Smooth muscle cell (in vitro differentiated cells): Measurements from ENCODE around the gene KIAA0825. TPM values are rescaled to one million over a fixed set of nuclear protein-coding genes. Genes with fewer than 3 reads are reported as not detected.

Experiments
- DNase-seq: peaks from one replicate; lab custom pipeline; 2025; ENCODE audit not compliant: unreplicated experiment; lab: John Stamatoyannopoulos, UW
- H2AFZ ChIP-seq: fragments of 200-600 bp; sonication (generic); 2 replicates; pipeline ENCODE4 v1.6.0; 2016; ENCODE audit warnings: antibody characterized with exemption, low read depth, mild to moderate bottlenecking
- H3F3A ChIP-seq: fragments of 200-600 bp; sonication (generic); 2 replicates; pipeline ENCODE4 v1.6.0; 2017; ENCODE audit warnings: antibody characterized with exemption, low read depth
- H3K27ac ChIP-seq: fragments of 200-600 bp; sonication (generic); 2 replicates; pipeline ENCODE4 v1.5.1; 2016; ENCODE audit warnings: low read depth, mild to moderate bottlenecking
- H3K27me3 ChIP-seq: fragments of 200-600 bp; sonication (generic); 2 replicates; pipeline ENCODE4 v1.6.1; 2016; ENCODE audit warnings: low read depth, mild to moderate bottlenecking
- H3K36me3 ChIP-seq: fragments of 200-600 bp; sonication (generic); 2 replicates; pipeline ENCODE4 v1.5.1; 2016; ENCODE audit warnings: low read depth
- H3K4me1 ChIP-seq: fragments of 200-600 bp; sonication (generic); 2 replicates; pipeline ENCODE4 v1.5.1; 2016; ENCODE audit warnings: low read depth
- H3K4me2 ChIP-seq: fragments of 200-600 bp; sonication (generic); 2 replicates; pipeline ENCODE4 v1.6.0; 2016; ENCODE audit warnings: mild to moderate bottlenecking
- H3K4me3 ChIP-seq: fragments of 200-600 bp; sonication (generic); 2 replicates; pipeline ENCODE4 v1.5.1; 2016; ENCODE audit warnings: mild to moderate bottlenecking
- H3K79me2 ChIP-seq: fragments of 200-600 bp; sonication (generic); 2 replicates; pipeline ENCODE4 v1.6.0; 2016; ENCODE audit warnings: low read depth, mild to moderate bottlenecking
- H3K9ac ChIP-seq: fragments of 200-600 bp; sonication (generic); 2 replicates; pipeline ENCODE4 v1.6.0; 2016; ENCODE audit warnings: low read depth
- H3K9me3 ChIP-seq: fragments of 200-600 bp; sonication (generic); replicated peaks from 2 replicates; pipeline ENCODE4 v1.5.1; 2016; ENCODE audit warnings: low read depth
- H4K20me1 ChIP-seq: fragments of 200-600 bp; sonication (generic); 2 replicates; pipeline ENCODE4 v1.6.0; 2016; ENCODE audit warnings: low read depth
- CTCF ChIP-seq: fragments of 200-600 bp; sonication (generic); IDR thresholded peaks from 2 replicates; pipeline ENCODE4 v1.5.1; 2017; ENCODE audit warnings: borderline replicate concordance, mild to moderate bottlenecking, antibody characterized with exemption; ENCODE audit not compliant: insufficient read depth, poor library complexity, severe bottlenecking
- WGBS: methylation state at CpG from one replicate; pipeline ENCODE4 v1.1.7; 2016; ENCODE audit warnings: low lambda C conversion rate; 5-methylcytosine and 5-hydroxymethylcytosine counted together
- polyA plus RNA-seq: library from polyadenylated mRNA; unstranded; fragments of >200 nt; fragmentation: Nextera tagmentation; extraction: Ambion mirVana; gene quantifications from 2 replicates; pipeline ENCODE4 v1.2.1, GENCODE V29; 2016
- total RNA-seq: library from RNA; depleted of rRNA; stranded (reverse); fragments of >200 nt; gene quantifications from 2 replicates; pipeline ENCODE4 v1.2.3, GENCODE V29; 2014

The KIAA0825 gene
- total and polyA plus RNA-seq, 2 experiments from 2014 or later: 1.3 to 3.1 TPM

- H3K9ac ChIP-seq: no peak overlapping the region
- no peak for TF ChIP-seq CTCF
- no peak for DNase-seq
- H3K4me1 ChIP-seq: no peaks in the 10 kb centered on the region
- no peaks in the 10 kb centered on the region for H3K9me3 ChIP-seq
- no peaks in the 10 kb centered on the region for H3F3A ChIP-seq
- H2AFZ ChIP-seq: no peak overlapping the region
- no peak overlapping the region for H3K4me2 ChIP-seq
- no peak overlapping the region for H3K27ac ChIP-seq
- no peaks in the 10 kb centered on the region for H3K79me2 ChIP-seq
- no peaks in the 10 kb centered on the region for H3K36me3 ChIP-seq
- H4K20me1 ChIP-seq: no peaks in the 10 kb centered on the region
- H3K27me3 ChIP-seq: no peaks in the 10 kb centered on the region
- no peak overlapping the region for H3K4me3 ChIP-seq
Measured at GRCh38 chr5:94498199-94498598, 120.2 kb downstream of the KIAA0825 start.

GRCh38 chr5:94485067-94485466, 133.3 kb downstream of the KIAA0825 start:
- Histone ChIP-seq H4K20me1 (no peaks in the 10 kb centered on the region), H3K4me1 (no peaks in the 10 kb centered on the region), H3K79me2 (no peaks in the 10 kb centered on the region), H3K27ac (no peak overlapping the region), H3F3A (no peaks in the 10 kb centered on the region), H3K4me2 (no peak overlapping the region), H3K27me3 (no peaks in the 10 kb centered on the region), H3K36me3 (no peaks in the 10 kb centered on the region), H3K9me3 (no peaks in the 10 kb centered on the region), H3K9ac (no peak overlapping the region), H2AFZ (no peak overlapping the region), H3K4me3 (no peak overlapping the region)
- no peak for TF ChIP-seq CTCF
- WGBS: 91% methylated on average over 3 of the region's 3 CpGs
- DNase-seq: no peak

- Histone ChIP-seq H3K9ac (no peak overlapping the region), H3K27ac (no peak overlapping the region), H3F3A (no peaks in the 10 kb centered on the region), H3K79me2 (no peaks in the 10 kb centered on the region), H3K9me3 (no peaks in the 10 kb centered on the region), H3K4me1 (no peaks in the 10 kb centered on the region), H4K20me1 (no peaks in the 10 kb centered on the region), H3K4me3 (no peak overlapping the region), H3K4me2 (no peak overlapping the region), H2AFZ (no peak overlapping the region), H3K36me3 (no peaks in the 10 kb centered on the region), H3K27me3 (no peaks in the 10 kb centered on the region)
- TF ChIP-seq CTCF: no peak
- DNase-seq: no peak
- 92% methylated on average over 2 of the region's 2 CpGs for WGBS
Measured at GRCh38 chr5:94481059-94481458, 137.3 kb downstream of the KIAA0825 start.

- Histone ChIP-seq H3K79me2 (no peaks in the 10 kb centered on the region), H3K9ac (no peak overlapping the region), H3K27ac (no peak overlapping the region), H3F3A (no peaks in the 10 kb centered on the region), H3K27me3 (no peaks in the 10 kb centered on the region), H4K20me1 (no peaks in the 10 kb centered on the region), H3K36me3 (no peaks in the 10 kb centered on the region), H3K4me1 (no peaks in the 10 kb centered on the region), H3K9me3 (no peaks in the 10 kb centered on the region), H2AFZ (no peak overlapping the region), H3K4me2 (no peak overlapping the region), H3K4me3 (no peak overlapping the region)
- DNase-seq: no peak
- WGBS: 85% methylated on average over 1 of the region's 1 CpG
- TF ChIP-seq CTCF: no peak
Measured at GRCh38 chr5:94480486-94480885, 137.9 kb downstream of the KIAA0825 start.
